ENCODE measurements around the gene SLC38A10. TPM values are rescaled to one million over a fixed set of nuclear protein-coding genes. Genes with fewer than 3 reads are reported as not detected.

SLC38A10 gene
- total and polyA plus RNA-seq, 2 of the 13 experiments (the other 11 are each of a cell fraction or from before 2014, with no cell fraction given), result 23.4 to 55.8 TPM

DNA sequence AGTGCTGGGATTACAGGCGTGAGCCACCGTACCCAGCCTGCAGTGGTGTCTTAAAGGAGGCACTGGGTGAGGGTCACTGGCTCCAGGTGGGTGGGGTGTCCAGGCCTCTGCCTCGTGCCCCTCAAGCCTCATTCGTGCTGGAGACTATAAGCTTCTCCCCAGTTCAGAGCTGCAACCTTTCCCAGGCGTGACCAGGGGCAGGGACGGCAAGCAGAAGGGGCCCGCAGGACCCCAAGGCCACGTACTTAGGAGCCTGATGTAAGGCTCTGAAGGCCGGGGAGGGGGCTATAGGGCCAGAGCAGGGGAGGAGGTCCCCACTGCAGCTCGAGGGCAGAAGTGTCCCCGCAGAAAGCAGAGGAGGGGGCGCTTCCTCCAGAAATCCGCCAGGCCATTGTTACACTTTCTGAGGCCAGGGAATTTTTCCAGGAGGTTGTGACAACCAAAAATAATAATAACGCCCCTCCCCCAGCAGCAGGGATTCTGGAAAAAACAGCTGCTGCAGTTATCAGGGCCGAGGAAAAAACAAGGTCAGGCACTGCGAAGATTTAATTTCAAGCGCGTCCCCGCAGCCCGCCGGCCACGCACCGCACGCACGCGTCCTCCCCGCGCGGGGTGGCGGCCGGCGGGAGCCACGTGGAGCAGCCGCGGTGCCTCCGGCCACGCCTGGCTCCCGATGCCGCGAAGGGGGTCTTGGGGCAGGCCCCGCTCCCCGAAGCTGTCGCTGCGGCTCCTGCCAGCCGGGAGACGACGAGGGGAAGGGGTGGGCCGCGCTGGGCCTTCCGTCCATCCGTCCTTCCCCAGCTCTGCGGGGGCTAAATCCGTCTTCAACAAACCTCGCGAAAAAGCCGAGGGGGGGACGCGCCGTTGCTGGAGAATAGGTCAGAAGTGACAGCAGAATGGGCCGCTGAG lies 45.8 kb upstream of the SLC38A10 start:
- BruUV-seq (replicated peaks), result no TSS peak
- intact Hi-C loops (cut with micrococcal nuclease; ENCODE audit: unreplicated experiment) (no loop called here), in situ Hi-C loops (cut with HindIII; ENCODE audit: extremely low pct_ligation_motif_present, low pct_unique_long_range_greater_than_20kb) (no loop called here)
- peaks cover 0 to 40% of the 10 kb centered on the region in 2 experiments; a peak in 4 of 5 replicates for H3K27me3 ChIP-seq (ENCODE audit: control insufficient read depth in 1 of 2, insufficient read depth in 2 of 2, low read length in 2 of 2)
- no peak overlapping the region for H3K9ac ChIP-seq (ENCODE audit: insufficient read depth, low read depth, low read length)
- FAIRE-seq, result no peak
- H3K9me3 ChIP-seq (ENCODE audit: low read length), result no peaks in the 10 kb centered on the region
- WGBS (ENCODE audit: low lambda C conversion rate), result 87% methylated on average over 55 of the region's 60 CpGs
- H4K20me1 ChIP-seq (ENCODE audit: insufficient read depth, low read length), result 0 out of 2 replicates have a peak, but pooled peaks cover 3% of the 10 kb centered on the region
- peak overlapping the region; percentile 37 for H3K27ac ChIP-seq (ENCODE audit: extremely low read length, insufficient read depth, low read length)
- H3K4me2 ChIP-seq (ENCODE audit: low read depth, low read length), result peak overlapping the region; percentile 49
- no peak for ATAC-seq
- CTCF ChIA-PET (ENCODE audit: low intra/inter-chr PET ratio, low total read pairs), result no interaction called here
- no peaks in the 10 kb centered on the region for H3K36me3 ChIP-seq (replicated peaks in 1 of 2; ENCODE audit: control insufficient read depth in 1 of 2, insufficient read depth in 2 of 2, low read length in 2 of 2)
- peaks cover 27% of the 10 kb centered on the region for H3K79me2 ChIP-seq (ENCODE audit: insufficient read depth, low read length)
- DNase-seq (ENCODE audit: low spot score), result no peak
- POLR2A ChIA-PET, result interaction anchor here (1.0 to 2.6 kb wide), 5 partner anchors 9 to 56 kb away, joined by 3 to 10 read pairs (median 4); no protein-coding TSS in a partner anchor
- peak overlapping the region in 2 of 3 experiments; percentile 6 to 83; a peak in 1 of 6 replicates for H3K4me3 ChIP-seq (replicated peaks in 1 of 3; ENCODE audit: insufficient read depth in 1 of 3, low read depth in 2 of 3, low read length in 3 of 3)
- H3K4me1 ChIP-seq (ENCODE audit: insufficient read depth, low read length), result peaks cover 83% of the 10 kb centered on the region
- H2AFZ ChIP-seq (ENCODE audit: low read length), result no peak overlapping the region
- TF ChIP-seq NR2C2 (CRISPR knock-in tag; IDR thresholded peaks at IDR 0.05; ENCODE audit: borderline replicate concordance) (no peak), ZFAT (CRISPR knock-in tag; conservative IDR thresholded peaks at IDR 0.05) (no peak), ZNF687 (CRISPR knock-in tag; IDR thresholded peaks at IDR 0.05) (0 out of 2 replicates have a peak, but pooled peaks have one; percentile 4), ESRRA (CRISPR knock-in tag; IDR thresholded peaks at IDR 0.05; ENCODE audit: low read depth) (no peak), CHCHD3 (CRISPR knock-in tag; IDR thresholded peaks at IDR 0.05) (no peak), BRCA1 (CRISPR knock-in tag; IDR thresholded peaks at IDR 0.05) (no peak), ATM (IDR thresholded peaks at IDR 0.05; ENCODE audit: borderline replicate concordance) (no peak), MEIS2 (CRISPR knock-in tag; IDR thresholded peaks at IDR 0.05) (no peak), IRF2 (CRISPR knock-in tag; IDR thresholded peaks at IDR 0.05) (no peak), ZNF24 (IDR thresholded peaks at IDR 0.05) (no peak), ZKSCAN8 (CRISPR knock-in tag; IDR thresholded peaks at IDR 0.05; ENCODE audit: borderline replicate concordance) (no peak)
- TF ChIP-seq, protein P1, sequence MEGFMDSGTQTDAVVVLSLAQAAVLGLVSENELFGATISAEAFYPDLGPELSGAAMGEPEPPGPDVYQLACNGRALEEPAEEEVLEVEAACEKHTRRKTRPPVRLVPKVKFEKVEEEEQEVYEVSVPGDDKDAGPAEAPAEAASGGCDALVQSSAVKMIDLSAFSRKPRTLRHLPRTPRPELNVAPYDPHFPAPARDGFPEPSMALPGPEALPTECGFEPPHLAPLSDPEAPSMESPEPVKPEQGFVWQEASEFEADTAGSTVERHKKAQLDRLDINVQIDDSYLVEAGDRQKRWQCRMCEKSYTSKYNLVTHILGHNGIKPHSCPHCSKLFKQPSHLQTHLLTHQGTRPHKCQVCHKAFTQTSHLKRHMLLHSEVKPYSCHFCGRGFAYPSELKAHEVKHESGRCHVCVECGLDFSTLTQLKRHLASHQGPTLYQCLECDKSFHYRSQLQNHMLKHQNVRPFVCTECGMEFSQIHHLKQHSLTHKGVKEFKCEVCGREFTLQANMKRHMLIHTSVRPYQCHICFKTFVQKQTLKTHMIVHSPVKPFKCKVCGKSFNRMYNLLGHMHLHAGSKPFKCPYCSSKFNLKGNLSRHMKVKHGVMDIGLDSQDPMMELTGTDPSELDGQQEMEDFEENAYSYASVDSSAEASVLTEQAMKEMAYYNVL (CRISPR knock-in tag; IDR thresholded peaks at IDR 0.05; ENCODE audit: borderline replicate concordance), result no peak
- TF ChIP-seq, protein P2, sequence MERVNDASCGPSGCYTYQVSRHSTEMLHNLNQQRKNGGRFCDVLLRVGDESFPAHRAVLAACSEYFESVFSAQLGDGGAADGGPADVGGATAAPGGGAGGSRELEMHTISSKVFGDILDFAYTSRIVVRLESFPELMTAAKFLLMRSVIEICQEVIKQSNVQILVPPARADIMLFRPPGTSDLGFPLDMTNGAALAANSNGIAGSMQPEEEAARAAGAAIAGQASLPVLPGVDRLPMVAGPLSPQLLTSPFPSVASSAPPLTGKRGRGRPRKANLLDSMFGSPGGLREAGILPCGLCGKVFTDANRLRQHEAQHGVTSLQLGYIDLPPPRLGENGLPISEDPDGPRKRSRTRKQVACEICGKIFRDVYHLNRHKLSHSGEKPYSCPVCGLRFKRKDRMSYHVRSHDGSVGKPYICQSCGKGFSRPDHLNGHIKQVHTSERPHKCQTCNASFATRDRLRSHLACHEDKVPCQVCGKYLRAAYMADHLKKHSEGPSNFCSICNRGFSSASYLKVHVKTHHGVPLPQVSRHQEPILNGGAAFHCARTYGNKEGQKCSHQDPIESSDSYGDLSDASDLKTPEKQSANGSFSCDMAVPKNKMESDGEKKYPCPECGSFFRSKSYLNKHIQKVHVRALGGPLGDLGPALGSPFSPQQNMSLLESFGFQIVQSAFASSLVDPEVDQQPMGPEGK (CRISPR knock-in tag; IDR thresholded peaks at IDR 0.05), result 0 out of 2 replicates have a peak, but pooled peaks have one; percentile 10

Data from HepG2 (cell line).